Stimulated activated naive CD8-positive, alpha-beta T cell treated with anti-CD3 and anti-CD28 coated beads, Interleukin-15, Interleukin-2, amounts not matched to agents 100 U/mL and 50 U/mL, for 24 hours (primary cell): Measurements from ENCODE around the gene VSIG4.
A peak's percentile ranks its signal among the peaks of the same experiment; 100 is the strongest.
"Not testable (repeated sequence)": the region's sequence is repeated elsewhere in the genome, so short reads cannot be mapped to it uniquely, and the experiment has no call there.

Experiments used
- ATAC-seq: fragments of 150-1000 bp; cut with Tn5 transposase; one replicate; pipeline ENCODE4 v1.10.0; 2021
- DNase-seq: peaks from one replicate; pipeline ENCODE4 v3.0.0; 2021

Gene VSIG4, protein sequence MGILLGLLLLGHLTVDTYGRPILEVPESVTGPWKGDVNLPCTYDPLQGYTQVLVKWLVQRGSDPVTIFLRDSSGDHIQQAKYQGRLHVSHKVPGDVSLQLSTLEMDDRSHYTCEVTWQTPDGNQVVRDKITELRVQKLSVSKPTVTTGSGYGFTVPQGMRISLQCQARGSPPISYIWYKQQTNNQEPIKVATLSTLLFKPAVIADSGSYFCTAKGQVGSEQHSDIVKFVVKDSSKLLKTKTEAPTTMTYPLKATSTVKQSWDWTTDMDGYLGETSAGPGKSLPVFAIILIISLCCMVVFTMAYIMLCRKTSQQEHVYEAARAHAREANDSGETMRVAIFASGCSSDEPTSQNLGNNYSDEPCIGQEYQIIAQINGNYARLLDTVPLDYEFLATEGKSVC

GRCh38 chrX:66039944-66040343, at the start of gene VSIG4:
Gene VSIG4, minus strand, starts transcription at chrX:66040080. Its CDS starts 82 bp downstream, at chrX:66039998.
- ATAC-seq (no peak), DNase-seq (no peak)

GRCh38 chrX:66076801-66077200, 36.9 kb upstream of the VSIG4 start:
- DNase-seq (no peak), ATAC-seq (no peak)

DNA sequence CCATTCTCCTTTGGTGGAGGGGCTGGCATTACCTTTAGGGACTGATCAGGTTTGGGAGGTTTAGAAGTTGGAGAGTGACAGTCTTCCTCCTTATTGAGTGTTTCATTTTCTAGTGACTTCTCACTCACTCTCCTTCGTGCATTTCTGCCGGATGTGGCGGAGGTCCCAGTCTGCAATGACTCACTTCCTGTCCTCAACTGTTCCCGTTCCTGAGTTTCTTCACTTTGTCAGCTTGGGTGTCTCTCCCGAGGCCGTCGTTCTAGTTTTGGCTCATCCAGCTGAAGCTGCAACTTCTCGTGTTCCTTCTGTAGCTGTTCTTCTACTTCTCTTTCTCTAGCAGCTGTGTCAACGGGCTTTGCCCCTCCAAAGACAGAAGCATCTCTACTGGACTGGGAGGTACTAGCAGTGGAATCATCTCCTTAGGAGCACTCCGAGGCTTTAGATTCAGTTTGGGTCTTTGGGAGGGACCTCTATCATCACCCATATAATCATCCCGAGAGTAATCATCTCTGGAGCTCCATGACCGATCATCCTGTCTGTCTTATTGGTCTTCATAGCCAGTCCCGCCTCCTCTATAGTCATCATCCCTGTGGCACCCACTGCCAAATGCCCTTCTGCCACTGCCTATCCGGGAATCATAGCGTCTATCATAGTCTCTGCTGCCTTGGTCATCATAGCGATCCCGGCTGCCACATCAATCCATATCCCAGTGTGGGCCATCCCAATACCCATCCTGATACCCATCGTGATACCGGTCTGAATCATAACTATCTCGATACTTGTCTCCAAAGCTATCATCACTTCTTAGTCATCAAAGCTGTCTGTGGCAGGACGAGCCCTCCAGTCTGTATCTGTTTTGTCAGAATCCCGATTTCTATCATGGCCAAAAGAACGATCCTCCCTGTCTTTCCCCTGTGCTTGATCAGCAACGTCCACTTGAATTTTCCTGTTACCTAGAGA, 35.3 kb upstream of the VSIG4 start:
- peak; percentile 27 for DNase-seq
- peak; percentile 63 for ATAC-seq

GRCh38 chrX:66071126-66071525, 31.2 kb upstream of the VSIG4 start:
- DNase-seq: no peak
- no peak for ATAC-seq

DNA sequence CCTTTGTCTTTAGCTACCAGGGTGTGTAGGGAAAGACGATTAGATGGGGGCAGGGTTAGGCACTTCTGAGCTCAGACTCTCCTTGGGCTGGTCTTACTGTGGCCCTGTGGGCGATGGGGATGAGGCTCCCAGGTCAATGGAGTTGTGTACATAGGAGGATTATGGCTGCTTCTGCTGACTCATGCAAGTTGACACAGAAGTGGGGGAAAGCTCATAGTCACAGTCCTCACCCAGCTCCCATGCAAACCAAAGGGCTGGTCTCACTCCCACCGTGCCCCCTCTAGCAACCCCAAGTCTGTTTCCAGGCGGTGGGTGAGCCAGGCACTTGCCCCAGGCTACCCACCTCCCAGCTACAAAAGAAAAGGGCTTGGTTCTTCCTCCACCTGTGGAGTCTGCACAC, 24.4 kb upstream of the VSIG4 start:
- no peak for DNase-seq
- no peak for ATAC-seq

GRCh38 chrX:66057019-66057418, 17.1 kb upstream of the VSIG4 start:
- DNase-seq, ATAC-seq: not testable (repeated sequence)

DNA sequence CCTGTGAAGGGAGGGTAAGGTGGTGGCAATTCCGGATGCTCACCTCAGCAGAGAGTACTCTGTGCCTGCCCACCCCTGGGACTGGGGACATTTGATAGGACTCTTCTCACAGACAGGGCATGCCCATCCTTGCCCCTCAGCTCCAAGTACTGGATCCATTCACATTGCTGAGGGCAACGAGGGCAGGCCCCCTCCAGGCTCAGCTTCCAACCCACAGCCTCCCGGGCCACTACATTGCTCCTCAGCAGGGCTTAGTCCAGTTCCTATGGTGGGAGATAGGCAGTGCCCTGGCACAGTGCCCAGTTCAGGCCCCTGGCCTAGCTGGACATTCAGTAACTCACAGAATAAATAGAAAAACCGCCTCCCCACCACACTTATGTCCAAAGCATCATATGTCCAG, 15.1 kb upstream of the VSIG4 start:
- DNase-seq (no peak), ATAC-seq (no peak)

GRCh38 chrX:66053414-66053813, 13.5 kb upstream of the VSIG4 start:
- ATAC-seq (no peak), DNase-seq (no peak)

GRCh38 chrX:66051980-66052379, 12.1 kb upstream of the VSIG4 start:
- ATAC-seq: no peak
- no peak for DNase-seq

DNA sequence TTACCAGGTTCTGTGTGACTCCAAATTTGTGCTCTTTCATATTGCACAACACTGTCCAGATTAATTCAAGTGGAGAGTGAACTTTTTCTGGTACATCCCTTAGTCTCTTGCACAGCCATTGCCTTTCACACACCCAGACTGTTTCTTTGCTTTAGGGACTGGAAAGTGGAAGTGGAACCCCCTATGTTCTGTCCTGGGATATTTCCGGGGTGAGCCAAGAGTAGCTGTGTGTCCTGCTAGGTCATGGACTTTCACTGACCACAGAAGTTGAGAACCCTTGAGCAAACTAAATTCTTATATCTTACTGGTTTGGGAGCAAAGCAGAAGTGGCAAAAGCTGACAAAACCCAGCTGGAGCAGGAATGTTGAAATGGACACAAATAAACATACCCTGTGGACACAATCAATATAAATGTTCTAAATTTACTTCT, 10.3 kb upstream of the VSIG4 start:
- ATAC-seq (no peak), DNase-seq (no peak)

GRCh38 chrX:66049056-66049455, 9.2 kb upstream of the VSIG4 start:
- ATAC-seq (no peak), DNase-seq (no peak)

GRCh38 chrX:66046612-66047235, 6.8 kb upstream of the VSIG4 start:
- ATAC-seq (peak; percentile 20), DNase-seq (peak; percentile 35)

DNA sequence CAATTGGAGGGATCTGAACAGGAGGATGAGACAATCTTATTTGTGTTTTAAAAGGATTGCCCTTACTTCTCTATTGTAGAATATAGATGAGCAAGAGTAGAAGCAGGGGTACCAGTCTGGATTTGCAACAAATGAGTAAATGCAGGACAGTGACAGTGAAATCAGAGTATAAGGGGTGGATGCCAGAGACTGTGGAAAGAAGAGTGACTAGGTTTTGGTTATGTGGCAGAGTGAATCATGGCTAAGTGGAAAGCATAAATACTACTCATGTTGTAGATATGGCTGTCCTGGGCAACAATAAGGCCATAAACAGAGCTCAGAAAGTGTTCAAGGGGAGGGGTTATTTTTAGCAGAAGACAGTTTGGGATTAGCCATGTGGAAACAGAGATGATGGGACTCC, 6.0 kb upstream of the VSIG4 start:
- no peak for DNase-seq
- peak; percentile 88 for ATAC-seq

DNA sequence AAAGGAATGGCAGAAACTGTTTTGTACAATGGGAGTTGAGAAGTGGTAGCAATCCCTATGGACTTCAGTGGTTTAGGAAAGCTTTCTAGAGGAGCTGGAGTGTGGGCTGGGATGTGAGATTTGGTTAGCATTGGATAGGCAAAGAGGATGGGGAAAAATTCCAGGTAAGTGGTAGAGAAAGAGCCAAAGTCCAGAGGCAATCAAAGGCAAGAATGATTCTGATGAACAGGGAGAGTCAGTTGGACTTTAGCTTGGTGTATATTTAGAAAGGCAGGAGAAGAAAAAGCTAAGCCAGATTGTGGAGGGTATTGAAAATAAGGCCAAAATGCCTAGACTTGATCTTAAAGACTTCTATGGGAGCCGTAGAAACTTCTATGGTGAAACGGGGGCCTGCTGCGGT, 3.7 kb upstream of the VSIG4 start:
- ATAC-seq: no peak

GRCh38 chrX:66042307-66043077, 2.6 kb upstream of the VSIG4 start:
- ATAC-seq: peak; percentile 62
- no peak for DNase-seq

More for the DNA sequence above, 3.7 kb upstream of the VSIG4 start:
- no peak for DNase-seq

DNA sequence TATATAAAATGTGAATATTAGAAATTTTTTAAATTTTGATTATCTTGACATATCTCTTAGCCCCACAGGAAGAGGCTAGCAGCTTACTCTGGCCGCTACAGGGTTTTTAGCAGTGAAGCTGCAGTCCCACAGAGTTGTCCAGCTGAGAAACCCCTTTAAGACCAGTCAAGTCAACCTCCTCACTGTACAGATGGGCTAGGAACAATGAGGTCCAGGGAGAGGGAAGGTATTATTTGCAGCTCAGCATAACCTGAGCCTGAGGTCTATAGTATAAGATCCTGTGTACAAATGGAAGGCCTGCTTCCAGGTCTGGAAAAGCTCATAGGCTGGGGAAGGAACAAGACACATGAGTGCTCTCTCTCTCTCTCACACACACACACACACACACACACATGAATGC, 1.8 kb downstream of the VSIG4 start:
- ATAC-seq: no peak

DNA sequence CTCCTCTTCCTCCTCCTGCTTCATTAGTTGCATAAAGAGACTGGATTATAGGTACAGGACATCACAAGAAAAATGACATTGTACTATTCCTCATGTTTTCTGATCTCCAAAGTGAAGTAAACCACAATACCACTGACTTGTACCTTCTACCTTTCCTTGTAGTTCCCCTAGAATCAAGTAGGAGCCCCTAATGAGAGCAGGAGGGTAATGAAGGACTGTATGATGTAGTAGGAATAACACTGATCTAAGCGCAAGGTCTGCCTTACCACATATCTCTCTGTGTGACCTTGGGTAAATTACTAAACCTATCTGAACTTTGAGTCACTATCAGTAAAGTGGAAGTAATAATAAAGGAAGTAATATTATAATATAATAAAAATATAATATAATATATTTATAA, 3.6 kb downstream of the VSIG4 start:
- ATAC-seq (no peak), DNase-seq (no peak)

More for the DNA sequence above, 1.8 kb downstream of the VSIG4 start:
- DNase-seq: no peak

- DNase-seq: no peak
- ATAC-seq: no peak
These were observed 4.2 kb downstream of the VSIG4 start for GRCh38 chrX:66035667-66036066.

DNA sequence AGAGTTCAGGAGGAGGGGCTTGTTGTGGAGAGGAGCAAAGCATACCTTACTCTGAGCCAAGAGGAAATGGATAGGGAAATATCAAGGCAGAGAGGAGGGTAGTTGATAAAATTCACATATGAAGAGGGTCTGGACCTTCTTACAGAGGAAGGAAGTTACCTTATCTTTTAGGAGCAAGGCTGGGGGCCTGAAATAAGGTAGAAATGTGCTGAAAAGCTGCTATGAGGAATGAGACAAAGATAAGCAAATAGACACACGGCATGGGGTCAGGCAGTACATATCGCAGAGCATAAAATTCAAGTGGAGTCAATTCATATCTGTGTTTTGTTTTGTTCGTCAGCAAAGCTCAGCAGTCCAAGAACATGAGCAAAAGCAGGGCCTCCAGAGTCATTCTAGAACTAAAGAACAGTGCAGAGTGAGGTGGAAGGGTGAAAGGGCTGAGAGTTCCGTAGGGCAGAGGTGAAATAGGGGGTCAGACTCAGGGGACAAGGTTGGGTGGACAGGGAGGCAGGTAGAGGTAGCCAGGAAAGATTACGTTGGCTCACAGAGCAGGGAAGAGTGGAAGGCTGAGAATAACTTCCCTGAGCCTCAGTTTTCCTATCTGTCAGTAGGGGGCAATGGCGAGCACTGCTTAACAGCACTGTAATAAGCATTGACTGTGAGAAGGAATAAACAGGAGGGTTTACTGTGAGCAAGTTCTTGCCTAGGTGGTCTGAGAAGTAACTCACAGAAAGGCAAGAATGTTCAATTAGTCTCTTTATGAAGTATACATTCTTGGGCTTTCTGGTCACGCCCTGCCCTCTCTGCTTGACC, 9.2 kb downstream of the VSIG4 start:
- peak; percentile 52 for ATAC-seq
- peak; percentile 29 for DNase-seq

DNA sequence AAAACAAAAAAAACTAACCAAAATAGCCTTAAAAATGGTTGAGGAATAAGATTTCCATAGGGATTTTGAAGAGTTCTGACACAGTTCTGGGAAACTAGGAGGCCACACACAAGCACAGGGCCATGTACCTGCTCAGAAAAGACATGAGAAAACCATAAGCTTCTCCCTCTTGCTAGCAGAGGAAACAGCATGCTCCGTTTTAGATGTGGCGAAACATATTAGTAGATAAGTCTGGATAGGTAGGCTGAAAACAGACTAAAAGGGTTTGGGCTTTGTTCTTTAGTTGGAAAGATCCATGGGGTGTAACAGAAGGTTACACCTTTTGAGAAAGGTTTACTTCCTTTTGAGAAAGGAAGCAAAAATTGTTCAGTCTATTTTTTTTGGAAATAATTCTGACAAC, 10.9 kb downstream of the VSIG4 start:
- ATAC-seq (no peak), DNase-seq (no peak)

- ATAC-seq (no peak), DNase-seq (no peak)
These were observed 15.3 kb downstream of the VSIG4 start for GRCh38 chrX:66024570-66024969.
